H1 (cell line): Measurements from ENCODE around the gene SUPT20H. TPM values are rescaled to one million over a fixed set of nuclear protein-coding genes. Genes with fewer than 3 reads are reported as not detected.

ENCODE experiments used
- GABPA ChIP-seq: IDR thresholded peaks from 2 replicates; pipeline ENCODE4 v1.6.1; 2011; ENCODE audit warnings: mild to moderate bottlenecking, low read length, moderate library complexity, borderline replicate concordance; ENCODE audit not compliant: insufficient read depth
- JUND ChIP-seq: IDR thresholded peaks from 2 replicates; pipeline ENCODE4 v1.6.1; 2011; ENCODE audit warnings: mild to moderate bottlenecking, improper control_type of control experiment, low read length
- SP4 ChIP-seq: IDR thresholded peaks from 2 replicates; pipeline ENCODE4 v1.6.1; 2012; ENCODE audit warnings: low read length, inconsistent platforms
- TAF7 ChIP-seq: optimal IDR thresholded peaks from 2 replicates; pipeline ENCODE3; 2011; ENCODE audit warnings: low read depth, mild to moderate bottlenecking, inconsistent platforms, low read length, moderate library complexity, borderline replicate concordance
- TEAD4 ChIP-seq: IDR thresholded peaks from 2 replicates; pipeline ENCODE4 v1.6.1; 2012; ENCODE audit warnings: low read depth, low read length, inconsistent platforms, mixed read lengths
- polyA plus RNA-seq, 7 experiments: library from polyadenylated mRNA; depleted of rRNA in 3 of 7; stranded (reverse) in 5 of 7; unstranded in 2 of 7; fragments of >200 nt in 5 of 7; fragments of 200-250 nt in 2 of 7; gene quantifications; 1 replicate in 5 of 7; 2 replicates in 1 of 7; 4 replicates in 1 of 7; pipeline versions ENCODE4 v1.2.1 to v1.2.3, GENCODE V29; 2011 to 2013; ENCODE audit warnings: missing spikeins in 2 of 7, mixed read lengths in 2 of 7
- total RNA-seq: library from RNA; stranded (reverse); fragmentation: NEBNext Ultra II Directional; extraction: Animal tissue kit (Norgen Biotek cat#: 25700); gene quantifications from 2 replicates; pipeline ENCODE4 v1.2.1, GENCODE V29; 2021
- TF ChIP-seq, protein P1 (sequence below): IDR thresholded peaks from 2 replicates; pipeline ENCODE4 v1.6.1; 2012; ENCODE audit warnings: inconsistent platforms

The SUPT20H gene
- total and polyA plus RNA-seq, 2 of the 8 experiments (the other 6 are each of a cell fraction or from before 2014, with no cell fraction given) = 69.2 to 75.1 TPM

DNA sequence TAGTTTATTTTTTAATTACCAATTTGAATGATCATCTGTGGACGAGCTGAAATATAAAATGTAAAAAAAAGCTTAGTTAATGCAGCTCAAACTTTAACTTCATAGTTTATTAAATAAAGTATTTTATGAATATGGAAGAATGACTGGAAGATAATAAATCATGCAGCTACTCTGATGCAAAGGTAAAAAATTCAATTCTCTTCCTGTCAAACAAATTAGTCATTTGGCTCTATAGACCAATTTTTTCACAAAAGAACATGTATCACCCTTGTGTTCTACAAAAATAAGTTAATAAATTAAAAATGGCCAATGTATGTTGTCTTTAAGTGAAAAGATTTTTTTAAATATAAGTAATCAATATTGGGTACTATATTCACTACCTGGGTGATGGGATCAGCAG, 32.7 kb downstream of the SUPT20H start (continued):
- TF ChIP-seq JUND = no peak
- TF ChIP-seq SP4 = no peak
- TF ChIP-seq GABPA = no peak
- TF ChIP-seq TAF7 = no peak
- TF ChIP-seq TEAD4 = no peak
- TF ChIP-seq, protein P1, sequence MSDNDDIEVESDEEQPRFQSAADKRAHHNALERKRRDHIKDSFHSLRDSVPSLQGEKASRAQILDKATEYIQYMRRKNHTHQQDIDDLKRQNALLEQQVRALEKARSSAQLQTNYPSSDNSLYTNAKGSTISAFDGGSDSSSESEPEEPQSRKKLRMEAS = no peak
- TF ChIP-seq, all 59 proteins: peak for 0
